HEK293 (cell line): ENCODE measurements around the gene ITGB5.

ENCODE experiments used
- CTCF ChIA-PET: fragments of 350-600 bp; formaldehyde crosslinking; extraction: SDS; loops from one replicate; lab custom pipeline; 2021; ENCODE audit warnings: antibody characterized with exemption; lab: Yijun Ruan, JAX
- POLR2A ChIA-PET: fragments of 300-600 bp; formaldehyde crosslinking; extraction: SDS; loops from one replicate; lab custom pipeline; 2020; ENCODE audit warnings: antibody characterized with exemption, inconsistent platforms; lab: Yijun Ruan, JAX
- H3K27ac ChIP-seq: fragments of 200-500 bp; sonication (Bioruptor generic); 2 replicates; pipeline ENCODE4 v1.5.1; 2014; ENCODE audit warnings: low read depth, low read length, control low read depth, inconsistent platforms; ENCODE audit errors: extremely low read depth
- H3K36me3 ChIP-seq, 2 experiments: fragments of 200-500 bp in 1 of 2; sonication (Bioruptor generic) in 1 of 2; 1 replicate in 1 of 2; 2 replicates in 1 of 2; pipeline ENCODE4 v1.5.1; 2014 to 2017; ENCODE audit warnings: inconsistent platforms in 2 of 2, low read length in 2 of 2; ENCODE audit not compliant: control insufficient read depth in 2 of 2, insufficient read depth in 1 of 2
- H3K4me1 ChIP-seq: fragments of 200-500 bp; sonication (Bioruptor generic); 2 replicates; pipeline ENCODE4 v1.5.1; 2014; ENCODE audit warnings: mild to moderate bottlenecking, low read length, inconsistent platforms; ENCODE audit not compliant: control insufficient read depth, insufficient read depth
- H3K4me3 ChIP-seq: 2 replicates; pipeline ENCODE4 v1.5.1; 2011; ENCODE audit warnings: low read depth, mild to moderate bottlenecking, control low read depth, low read length, moderate library complexity
- H3K9me3 ChIP-seq: fragments of 200-500 bp; sonication (Bioruptor generic); 2 replicates; pipeline ENCODE4 v1.5.1; 2014; ENCODE audit warnings: low read depth, low read length, inconsistent platforms; ENCODE audit not compliant: control insufficient read depth, insufficient read depth
- GLIS1 ChIP-seq: fragments of 450-650 bp; formaldehyde crosslinking; IDR thresholded peaks from 2 replicates; pipeline ENCODE4 v1.5.1; 2016; ENCODE audit warnings: missing biosample characterization, missing genetic modification characterization
- KLF17 ChIP-seq: fragments of 450-650 bp; formaldehyde crosslinking; IDR thresholded peaks from 2 replicates; pipeline ENCODE4 v1.5.1; 2016; ENCODE audit warnings: missing biosample characterization, missing genetic modification characterization
- OSR2 ChIP-seq: fragments of 450-650 bp; formaldehyde crosslinking; IDR thresholded peaks from 2 replicates; pipeline ENCODE4 v1.5.1; 2016; ENCODE audit warnings: missing biosample characterization, missing genetic modification characterization
- PRDM10 ChIP-seq: fragments of 450-650 bp; formaldehyde crosslinking; IDR thresholded peaks from 2 replicates; pipeline ENCODE4 v1.5.1; 2016; ENCODE audit warnings: missing biosample characterization, missing genetic modification characterization
- SETDB1 ChIP-seq: IDR thresholded peaks from one replicate; pipeline ENCODE4 v1.6.1; 2017; ENCODE audit warnings: mild to moderate bottlenecking, low read length, moderate library complexity, mixed read lengths; ENCODE audit not compliant: insufficient read length
- SP2 ChIP-seq: fragments of 450-650 bp; formaldehyde crosslinking; IDR thresholded peaks from 2 replicates; pipeline ENCODE4 v1.5.1; 2016; ENCODE audit warnings: missing biosample characterization, missing genetic modification characterization
- ZNF146 ChIP-seq: fragments of 450-650 bp; formaldehyde crosslinking; IDR thresholded peaks from 2 replicates; pipeline ENCODE4 v1.5.1; 2016; ENCODE audit warnings: missing biosample characterization, missing genetic modification characterization
- ZNF26 ChIP-seq: fragments of 450-650 bp; formaldehyde crosslinking; IDR thresholded peaks from 2 replicates; pipeline ENCODE4 v1.5.1; 2016; ENCODE audit warnings: missing biosample characterization, missing genetic modification characterization
- ZNF350 ChIP-seq: fragments of 450-650 bp; formaldehyde crosslinking; IDR thresholded peaks from 2 replicates; pipeline ENCODE4 v1.5.0; 2017; ENCODE audit warnings: missing biosample characterization, mild to moderate bottlenecking, missing genetic modification characterization
- ZNF394 ChIP-seq: fragments of 450-650 bp; formaldehyde crosslinking; IDR thresholded peaks from 2 replicates; pipeline ENCODE4 v1.5.1; 2016; ENCODE audit warnings: missing biosample characterization, missing genetic modification characterization, mild to moderate bottlenecking, moderate library complexity, borderline replicate concordance
- ZNF398 ChIP-seq: fragments of 450-650 bp; formaldehyde crosslinking; IDR thresholded peaks from 2 replicates; pipeline ENCODE4 v1.5.1; 2017; ENCODE audit warnings: missing biosample characterization, missing genetic modification characterization
- ZNF660 ChIP-seq: fragments of 450-650 bp; IDR thresholded peaks from 2 replicates; pipeline ENCODE4 v1.5.1; 2018; ENCODE audit warnings: missing biosample characterization, mild to moderate bottlenecking, missing genetic modification characterization
- ZNF76 ChIP-seq: fragments of 450-650 bp; formaldehyde crosslinking; IDR thresholded peaks from 2 replicates; pipeline ENCODE4; 2016; ENCODE audit warnings: low read depth, missing biosample characterization, missing genetic modification characterization, borderline replicate concordance
- ZNF777 ChIP-seq: fragments of 450-650 bp; formaldehyde crosslinking; IDR thresholded peaks from 2 replicates; pipeline ENCODE4 v1.5.1; 2017; ENCODE audit warnings: missing biosample characterization, missing genetic modification characterization, borderline replicate concordance
- ZNF837 ChIP-seq: fragments of 450-650 bp; formaldehyde crosslinking; IDR thresholded peaks from 2 replicates; pipeline ENCODE4 v1.5.1; 2016; ENCODE audit warnings: missing biosample characterization, missing genetic modification characterization

The ITGB5 gene

GRCh38 chr3:124884474-124885101 is 2.6 kb downstream of the ITGB5 start:
- Histone ChIP-seq H3K27ac (no peak overlapping the region), H3K4me1 (no peaks in the 10 kb centered on the region), H3K4me3 (no peak overlapping the region), H3K36me3 (no peaks in the 10 kb centered on the region), H3K9me3 (no peaks in the 10 kb centered on the region)
- ChIA-PET POLR2A (no interaction called here), CTCF (interaction anchor here (0.7 kb wide), 1 partner anchor 21 kb away, joined by 4 read pairs; no protein-coding TSS in a partner anchor)
- TF ChIP-seq GLIS1 (tag by site-specific recombination) (no peak), ZNF777 (tag by site-specific recombination) (no peak), SETDB1 (no peak), ZNF146 (no peak), OSR2 (tag by site-specific recombination) (no peak), ZNF837 (tag by site-specific recombination) (no peak), ZNF350 (tag by site-specific recombination) (no peak), ZNF398 (no peak), KLF17 (no peak), ZNF76 (tag by site-specific recombination) (no peak), ZNF660 (tag by site-specific recombination) (no peak), PRDM10 (tag by site-specific recombination) (no peak), SP2 (no peak)

- Histone ChIP-seq H3K4me1 (no peaks in the 10 kb centered on the region), H3K4me3 (no peak overlapping the region), H3K27ac (no peak overlapping the region), H3K36me3 (no peaks in the 10 kb centered on the region), H3K9me3 (no peaks in the 10 kb centered on the region)
- POLR2A ChIA-PET: no interaction called here
- CTCF ChIA-PET: interaction anchor here (0.7 kb wide), 1 partner anchor 20 kb away, joined by 4 read pairs; no protein-coding TSS in a partner anchor
- TF ChIP-seq ZNF26 (tag by site-specific recombination) (no peak), ZNF394 (tag by site-specific recombination) (peak; percentile 50; the same call in 1 of the 2 replicates)
Measured at GRCh38 chr3:124883766-124884473, 3.2 kb downstream of the ITGB5 start.
